ENCODE measurements around the gene GAB3. TPM values are rescaled to one million over a fixed set of nuclear protein-coding genes. Genes with fewer than 3 reads are reported as not detected.

GAB3 gene
- total and polyA plus RNA-seq, 9 of the 15 experiments (the other 6 are each of a cell fraction or from before 2014, with no cell fraction given), result 16.1 to 31.4 (median 20.2) TPM

DNA sequence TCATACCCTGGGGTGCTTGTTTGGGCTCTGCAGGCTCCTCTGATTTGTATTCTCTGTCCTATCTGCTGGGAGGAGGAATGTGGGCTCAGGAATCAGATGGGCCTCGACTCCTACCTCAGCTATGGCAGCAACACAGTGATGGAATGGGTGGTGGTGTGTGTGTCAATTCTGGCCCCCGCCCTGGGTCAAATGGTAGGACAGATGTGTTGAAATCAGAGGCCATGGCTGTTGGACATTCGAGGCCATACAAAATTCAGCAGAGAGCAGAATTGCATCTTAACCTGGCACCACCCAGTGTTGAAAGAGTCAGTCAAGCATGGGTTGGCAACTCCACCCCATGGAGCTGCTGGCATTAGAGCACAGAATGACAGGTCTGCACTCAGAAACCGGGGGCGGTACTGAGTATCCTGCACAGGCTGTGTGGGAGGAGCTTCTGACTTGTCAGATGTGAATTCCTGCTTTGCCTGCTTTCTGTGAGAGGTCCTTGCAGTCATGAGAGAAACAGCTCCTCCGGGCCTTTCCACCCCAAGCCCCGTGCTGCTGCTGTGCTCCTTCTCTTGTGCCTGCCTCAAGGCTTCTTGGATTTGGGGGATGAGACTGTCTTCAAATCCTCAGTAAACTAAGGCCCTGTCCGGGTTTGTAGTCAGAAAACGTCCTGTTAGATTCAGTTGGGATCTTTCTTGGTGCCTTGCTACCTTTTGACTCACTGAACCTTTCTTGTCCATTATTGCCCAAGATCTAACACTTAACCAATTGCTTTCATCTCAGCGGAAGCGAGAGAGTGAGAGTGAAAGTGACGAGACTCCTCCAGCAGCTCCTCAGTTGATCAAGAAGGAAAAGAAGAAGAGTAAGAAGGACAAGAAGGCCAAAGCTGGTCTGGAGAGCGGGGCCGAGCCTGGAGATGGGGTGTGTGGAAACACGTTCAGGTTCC, 24.8 kb upstream of the GAB3 start (continued):
- TF ChIP-seq POLR2AphosphoS5 (IDR thresholded peaks at IDR 0.05; ENCODE audit: control insufficient read depth, insufficient read depth, low read depth, low read length), result peak; percentile 46; the same call in 1 of the 2 replicates
- no peak for TF ChIP-seq MCM7 (IDR thresholded peaks at IDR 0.05)
- TF ChIP-seq KAT8 (IDR thresholded peaks at IDR 0.05; ENCODE audit: low read depth), result no peak
- TF ChIP-seq SP1 (CRISPR knock-in tag; IDR thresholded peaks at IDR 0.05), result no peak
- no peak for TF ChIP-seq ZNF274 (IDR thresholded peaks at IDR 0.05; ENCODE audit: borderline replicate concordance, low read depth, low read length)
- TF ChIP-seq, protein P1, sequence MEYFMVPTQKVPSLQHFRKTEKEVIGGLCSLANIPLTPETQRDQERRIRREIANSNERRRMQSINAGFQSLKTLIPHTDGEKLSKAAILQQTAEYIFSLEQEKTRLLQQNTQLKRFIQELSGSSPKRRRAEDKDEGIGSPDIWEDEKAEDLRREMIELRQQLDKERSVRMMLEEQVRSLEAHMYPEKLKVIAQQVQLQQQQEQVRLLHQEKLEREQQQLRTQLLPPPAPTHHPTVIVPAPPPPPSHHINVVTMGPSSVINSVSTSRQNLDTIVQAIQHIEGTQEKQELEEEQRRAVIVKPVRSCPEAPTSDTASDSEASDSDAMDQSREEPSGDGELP (CRISPR knock-in tag; IDR thresholded peaks at IDR 0.05; ENCODE audit: borderline replicate concordance), result 0 out of 2 replicates have a peak, but pooled peaks have one; percentile 13
- TF ChIP-seq POLR2B (IDR thresholded peaks at IDR 0.05; ENCODE audit: low read depth, partially characterized antibody), result peak; percentile 51
- TF ChIP-seq POLR2A (conservative IDR thresholded peaks at IDR 0.05), result peak; percentile 44
- TF ChIP-seq ZNF174 (CRISPR knock-in tag; IDR thresholded peaks at IDR 0.05), result no peak
- TF ChIP-seq, protein P2, sequence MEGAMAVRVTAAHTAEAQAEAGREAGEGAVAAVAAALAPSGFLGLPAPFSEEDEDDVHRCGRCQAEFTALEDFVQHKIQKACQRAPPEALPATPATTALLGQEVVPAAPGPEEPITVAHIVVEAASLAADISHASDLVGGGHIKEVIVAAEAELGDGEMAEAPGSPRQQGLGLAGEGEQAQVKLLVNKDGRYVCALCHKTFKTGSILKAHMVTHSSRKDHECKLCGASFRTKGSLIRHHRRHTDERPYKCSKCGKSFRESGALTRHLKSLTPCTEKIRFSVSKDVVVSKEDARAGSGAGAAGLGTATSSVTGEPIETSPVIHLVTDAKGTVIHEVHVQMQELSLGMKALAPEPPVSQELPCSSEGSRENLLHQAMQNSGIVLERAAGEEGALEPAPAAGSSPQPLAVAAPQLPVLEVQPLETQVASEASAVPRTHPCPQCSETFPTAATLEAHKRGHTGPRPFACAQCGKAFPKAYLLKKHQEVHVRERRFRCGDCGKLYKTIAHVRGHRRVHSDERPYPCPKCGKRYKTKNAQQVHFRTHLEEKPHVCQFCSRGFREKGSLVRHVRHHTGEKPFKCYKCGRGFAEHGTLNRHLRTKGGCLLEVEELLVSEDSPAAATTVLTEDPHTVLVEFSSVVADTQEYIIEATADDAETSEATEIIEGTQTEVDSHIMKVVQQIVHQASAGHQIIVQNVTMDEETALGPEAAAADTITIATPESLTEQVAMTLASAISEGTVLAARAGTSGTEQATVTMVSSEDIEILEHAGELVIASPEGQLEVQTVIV (CRISPR knock-in tag; IDR thresholded peaks at IDR 0.05; ENCODE audit: borderline replicate concordance), result no peak

Measured in K562 (cell line).